GM19455 (cell line): ENCODE results near the gene RBM5.

Experiments
- ATAC-seq: cut with Tn5 transposase; IDR thresholded peaks from one replicate; pipeline ENCODE4 v1.9.1; 2021; ENCODE audit not compliant: unreplicated experiment

RBM5 gene

GRCh38 chr3:50158530-50159146, 69.9 kb downstream of the RBM5 start:
- ATAC-seq, result no peak

- ATAC-seq, result no peak
Measured at GRCh38 chr3:50160561-50160983, 71.9 kb downstream of the RBM5 start.

- ATAC-seq, result no peak
Measured at GRCh38 chr3:50161320-50161719, 72.6 kb downstream of the RBM5 start.

GRCh38 chr3:50162034-50162883, 73.5 kb downstream of the RBM5 start:
- no peak for ATAC-seq

GRCh38 chr3:50163572-50164455, 75.1 kb downstream of the RBM5 start:
- ATAC-seq, result no peak

- ATAC-seq, result no peak
Measured at GRCh38 chr3:50164481-50164880, 75.8 kb downstream of the RBM5 start.

- ATAC-seq, result no peak
Measured at GRCh38 chr3:50164984-50165909, 76.5 kb downstream of the RBM5 start.

GRCh38 chr3:50165910-50166538, 77.3 kb downstream of the RBM5 start:
- no peak for ATAC-seq

GRCh38 chr3:50166620-50167019, 77.9 kb downstream of the RBM5 start:
- ATAC-seq, result no peak

GRCh38 chr3:50167069-50167840, 78.5 kb downstream of the RBM5 start:
- no peak for ATAC-seq

GRCh38 chr3:50167841-50168209, 79.1 kb downstream of the RBM5 start:
- ATAC-seq, result no peak

- no peak for ATAC-seq
Measured at GRCh38 chr3:50168388-50168787, 79.7 kb downstream of the RBM5 start.
